WTC11 (cell line): ENCODE results near the gene COL5A2.

Source experiments
- ELF4 ChIP-seq: sonication (generic); formaldehyde crosslinking; IDR thresholded peaks from 2 replicates; pipeline ENCODE4 v1.8.1; 2022; ENCODE audit warnings: low read depth, mild to moderate bottlenecking, moderate library complexity, missing genetic modification reagents
- ZNF121 ChIP-seq: sonication (generic); formaldehyde crosslinking; IDR thresholded peaks from 2 replicates; pipeline ENCODE4 v1.8.0; 2023; ENCODE audit warnings: missing genetic modification reagents
- TF ChIP-seq, protein P1 (sequence below): fragments of 250-450 bp; sonication (Bioruptor Pico); IDR thresholded peaks from 2 replicates; pipeline ENCODE4 v2.1.2; 2022; ENCODE audit warnings: mild to moderate bottlenecking, moderate library complexity

DNA sequence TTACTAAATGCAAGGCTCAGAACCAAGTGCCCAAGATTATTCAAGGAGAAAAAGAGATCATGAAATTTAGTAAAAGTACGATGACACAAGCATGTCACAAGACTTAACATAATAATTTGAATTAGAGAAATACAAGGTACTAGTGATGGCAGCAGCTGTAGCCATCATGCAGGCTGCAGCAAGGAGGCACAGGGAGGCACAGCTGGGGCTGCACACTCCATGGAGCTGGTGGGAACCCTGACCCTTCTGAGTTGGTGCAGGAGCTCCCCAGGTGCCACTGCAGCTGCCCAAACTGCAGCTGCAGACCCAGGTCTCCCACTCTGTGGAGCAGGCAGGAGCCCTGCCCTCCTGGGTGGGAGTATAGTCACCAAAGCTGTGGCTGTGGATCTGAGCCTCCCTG, 159.4 kb downstream of the COL5A2 start:
- no peak for TF ChIP-seq ZNF121 (CRISPR knock-in tag)
- no peak for TF ChIP-seq ELF4
- TF ChIP-seq, protein P1, sequence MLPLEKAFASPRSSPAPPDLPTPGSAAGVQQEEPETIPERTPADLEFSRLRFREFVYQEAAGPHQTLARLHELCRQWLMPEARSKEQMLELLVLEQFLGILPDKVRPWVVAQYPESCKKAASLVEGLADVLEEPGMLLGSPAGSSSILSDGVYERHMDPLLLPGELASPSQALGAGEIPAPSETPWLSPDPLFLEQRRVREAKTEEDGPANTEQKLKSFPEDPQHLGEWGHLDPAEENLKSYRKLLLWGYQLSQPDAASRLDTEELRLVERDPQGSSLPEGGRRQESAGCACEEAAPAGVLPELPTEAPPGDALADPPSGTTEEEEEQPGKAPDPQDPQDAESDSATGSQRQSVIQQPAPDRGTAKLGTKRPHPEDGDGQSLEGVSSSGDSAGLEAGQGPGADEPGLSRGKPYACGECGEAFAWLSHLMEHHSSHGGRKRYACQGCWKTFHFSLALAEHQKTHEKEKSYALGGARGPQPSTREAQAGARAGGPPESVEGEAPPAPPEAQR = no peak
